ENCODE results near the gene CHST7.
"Not testable (repeated sequence)": the region's sequence is repeated elsewhere in the genome, so short reads cannot be mapped to it uniquely, and the experiment has no call there.

CHST7 gene

GRCh38 chrX:46573331-46573891 is at the start of gene CHST7:
Gene CHST7, plus strand, starts transcription at chrX:46573765. Its CDS starts 167 bp downstream, at chrX:46573932.
- DNase-seq: peak; percentile 53

GRCh38 chrX:46528640-46529039 is 44.9 kb upstream of the CHST7 start:
- not testable (repeated sequence) for DNase-seq

- not testable (repeated sequence) for DNase-seq
These were observed 43.7 kb upstream of the CHST7 start for GRCh38 chrX:46529740-46530403.

GRCh38 chrX:46530404-46530908 is 43.1 kb upstream of the CHST7 start:
- DNase-seq: not testable (repeated sequence)

- no peak for DNase-seq
These were observed 42.1 kb upstream of the CHST7 start for GRCh38 chrX:46531442-46531841.

GRCh38 chrX:46543441-46543840 is 30.1 kb upstream of the CHST7 start:
- DNase-seq: no peak

- not testable (repeated sequence) for DNase-seq
These were observed 29.0 kb upstream of the CHST7 start for GRCh38 chrX:46544527-46544926.

GRCh38 chrX:46545111-46546005 is 28.2 kb upstream of the CHST7 start, which contains the start of gene ZNF674:
Gene ZNF674, minus strand, starts transcription at chrX:46545421. Its CDS starts 3,334 bp downstream, at chrX:46542087.
- peak; percentile 94 for DNase-seq

GRCh38 chrX:46547857-46548256 is 25.7 kb upstream of the CHST7 start:
- DNase-seq: no peak

- DNase-seq: no peak
These were observed 23.7 kb upstream of the CHST7 start for GRCh38 chrX:46549914-46550313.

- DNase-seq: no peak
These were observed 22.0 kb upstream of the CHST7 start for GRCh38 chrX:46551494-46552128.

GRCh38 chrX:46553935-46554334 is 19.6 kb upstream of the CHST7 start:
- DNase-seq: no peak

GRCh38 chrX:46554942-46555341 is 18.6 kb upstream of the CHST7 start:
- DNase-seq: no peak

- DNase-seq: no peak
These were observed 14.5 kb upstream of the CHST7 start for GRCh38 chrX:46559062-46559461.

GRCh38 chrX:46561824-46562657 is 11.5 kb upstream of the CHST7 start:
- no peak for DNase-seq

- no peak for DNase-seq
These were observed 6.2 kb upstream of the CHST7 start for GRCh38 chrX:46567388-46567787.

- no peak for DNase-seq
These were observed 3.9 kb upstream of the CHST7 start for GRCh38 chrX:46569621-46570020.

- no peak for DNase-seq
These were observed 1.9 kb upstream of the CHST7 start for GRCh38 chrX:46571423-46572339.

- DNase-seq: no peak
These were observed 1.1 kb upstream of the CHST7 start for GRCh38 chrX:46572340-46572936.
